Raji (cell line): ENCODE measurements around the gene TAF1D.

Source experiments
- POLR2A ChIP-seq: IDR thresholded peaks from 2 replicates; pipeline ENCODE4 v1.6.1; 2011; ENCODE audit warnings: low read depth, low read length, control low read depth; ENCODE audit not compliant: insufficient read depth

TAF1D gene

DNA sequence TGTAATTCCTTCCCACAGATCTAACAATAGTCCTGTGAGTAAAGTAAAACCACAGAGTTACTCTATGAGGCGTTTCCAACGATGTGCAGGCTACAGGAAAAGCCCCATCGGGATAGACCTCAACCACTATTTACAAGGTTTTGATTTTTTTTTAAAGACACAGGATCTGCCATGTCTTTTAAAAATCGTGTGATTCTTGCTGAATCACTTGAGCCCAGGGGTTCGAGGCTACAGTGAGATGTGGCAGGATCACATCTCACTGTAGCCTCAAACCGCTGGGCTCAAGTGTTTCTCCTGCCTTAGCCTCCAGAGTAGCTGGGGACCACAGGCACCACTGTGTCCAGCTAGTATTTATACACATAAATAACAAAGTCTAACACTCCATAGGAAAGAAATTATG is 7.8 kb downstream of the TAF1D start:
- TF ChIP-seq POLR2A = no peak

DNA sequence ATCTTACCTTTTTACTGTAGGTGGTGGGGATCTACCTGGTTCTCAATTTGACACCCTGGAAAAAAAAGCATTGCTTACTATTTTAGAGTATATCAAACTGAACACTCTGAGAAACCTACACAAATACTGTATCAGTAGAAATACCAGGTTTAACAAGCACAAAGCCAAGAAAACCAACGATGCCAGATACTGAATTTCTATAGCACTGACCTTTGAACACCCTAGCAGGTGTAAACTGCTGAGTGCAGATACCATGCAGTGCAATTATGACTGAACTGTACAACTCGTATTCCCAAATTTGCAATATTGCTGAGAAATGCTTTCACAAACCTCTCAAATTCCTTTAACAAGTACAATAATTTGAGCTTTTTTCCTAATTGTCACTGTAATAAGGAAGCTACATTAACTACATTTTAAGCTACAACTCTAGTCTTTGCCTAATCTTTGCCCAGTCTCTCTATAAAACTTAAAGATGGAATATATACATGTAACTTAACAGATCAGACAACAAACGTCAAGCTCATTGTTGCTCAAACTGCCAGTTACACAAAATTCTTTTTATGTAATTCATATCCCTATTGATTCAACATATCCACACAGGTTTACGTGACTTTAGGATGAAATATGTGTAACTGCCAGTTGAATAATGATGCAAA is 8.9 kb downstream of the TAF1D start:
- TF ChIP-seq POLR2A = no peak

- no peak for TF ChIP-seq POLR2A
These were observed 10.9 kb downstream of the TAF1D start for GRCh38 chr11:93730108-93731107.

DNA sequence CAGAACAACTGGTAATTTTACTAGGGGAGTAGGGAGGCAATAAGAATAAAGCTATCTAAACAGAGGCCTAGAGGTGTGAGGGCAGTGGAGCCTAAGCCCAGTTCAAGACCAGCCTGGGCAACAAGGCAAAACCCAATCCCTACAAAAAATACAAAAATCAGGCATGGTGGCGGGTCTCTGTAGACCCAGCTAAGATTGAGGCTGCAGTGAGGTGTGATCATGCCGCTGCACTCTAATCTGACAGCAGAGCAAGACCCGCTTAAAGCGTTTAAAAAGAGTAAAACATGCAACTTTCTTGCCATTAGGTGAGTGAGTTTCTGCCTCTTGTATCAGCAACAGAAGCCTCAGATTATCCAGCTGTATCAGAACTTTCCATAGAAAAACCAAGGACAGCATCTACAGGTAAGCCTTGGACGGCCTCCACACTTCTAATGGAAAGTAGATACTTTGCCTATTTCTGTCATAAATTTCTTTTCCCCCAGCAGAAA is 12.1 kb downstream of the TAF1D start:
- TF ChIP-seq POLR2A = no peak

DNA sequence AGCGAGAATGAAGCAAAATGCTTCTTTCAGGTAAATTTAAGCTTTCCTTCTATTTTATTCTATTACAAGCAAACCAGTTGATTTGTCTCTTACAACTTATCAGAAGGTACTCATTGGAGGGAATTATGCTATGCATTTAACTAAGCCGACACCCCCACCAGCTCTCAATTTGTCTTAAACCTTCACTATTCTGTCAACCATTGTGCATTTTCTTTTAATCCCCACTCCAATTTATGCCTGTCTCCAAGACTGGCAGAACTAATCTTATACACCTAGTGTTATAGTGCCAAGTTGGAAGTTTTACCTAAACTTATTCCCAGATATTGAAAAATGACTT is 12.5 kb downstream of the TAF1D start:
- TF ChIP-seq POLR2A = no peak

DNA sequence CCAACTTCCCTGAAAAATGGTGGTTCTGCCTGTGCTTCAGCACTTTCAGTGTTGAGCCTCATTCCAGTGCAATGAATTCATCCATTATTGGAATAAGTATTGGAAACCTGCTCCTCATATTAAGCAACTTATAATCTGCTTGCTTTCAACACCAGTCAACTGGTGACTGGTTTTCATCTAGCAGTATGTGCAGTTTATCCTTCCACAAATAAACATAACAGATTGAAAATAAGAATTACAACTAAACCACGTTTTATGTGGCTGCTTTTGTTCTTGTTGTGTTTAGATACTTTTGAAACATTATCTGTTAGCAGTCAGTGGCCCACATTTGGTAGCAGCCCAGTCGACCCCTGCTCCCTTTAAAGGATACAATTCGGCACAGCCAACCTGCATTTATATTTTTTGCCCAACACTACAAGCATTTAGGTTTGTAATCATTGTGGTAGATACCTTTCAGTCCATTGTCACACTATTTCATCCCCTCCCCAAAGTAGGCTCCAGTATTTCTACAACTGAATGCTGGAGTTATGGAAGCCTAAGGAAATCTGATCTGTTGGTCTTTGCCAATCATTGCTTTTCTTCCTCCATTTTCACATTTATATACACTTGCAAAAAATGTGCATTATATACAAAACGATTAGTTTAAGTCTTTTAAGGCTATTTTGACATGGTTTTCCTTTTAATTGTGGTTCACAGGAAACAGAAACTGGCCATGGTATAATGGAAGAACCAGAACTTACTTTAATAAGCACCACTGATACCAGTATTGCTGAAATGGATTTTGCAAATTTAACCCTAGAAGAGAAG is 13.1 kb downstream of the TAF1D start:
- TF ChIP-seq POLR2A = no peak

- TF ChIP-seq POLR2A = no peak
These were observed 17.2 kb downstream of the TAF1D start for GRCh38 chr11:93724089-93724488.

DNA sequence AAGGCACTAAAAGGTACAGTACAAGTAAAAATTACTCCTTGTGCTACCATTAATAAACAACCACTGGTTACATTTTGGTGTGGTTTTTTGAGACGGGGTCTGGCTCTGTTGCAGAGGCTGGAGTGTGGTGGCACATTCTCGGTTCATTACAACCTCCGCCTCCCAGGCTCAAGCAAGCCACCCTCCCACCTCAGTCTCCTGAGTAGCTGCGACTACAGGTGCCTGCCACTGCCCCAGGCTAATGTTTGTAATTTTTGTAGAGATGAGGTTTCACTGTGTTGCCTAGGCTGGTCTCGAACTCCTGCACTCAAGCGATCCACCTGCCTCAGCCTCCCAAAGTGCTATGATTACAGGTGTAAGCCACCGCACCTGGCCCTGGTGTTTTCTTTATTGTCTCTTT is 20.8 kb downstream of the TAF1D start:
- no peak for TF ChIP-seq POLR2A

DNA sequence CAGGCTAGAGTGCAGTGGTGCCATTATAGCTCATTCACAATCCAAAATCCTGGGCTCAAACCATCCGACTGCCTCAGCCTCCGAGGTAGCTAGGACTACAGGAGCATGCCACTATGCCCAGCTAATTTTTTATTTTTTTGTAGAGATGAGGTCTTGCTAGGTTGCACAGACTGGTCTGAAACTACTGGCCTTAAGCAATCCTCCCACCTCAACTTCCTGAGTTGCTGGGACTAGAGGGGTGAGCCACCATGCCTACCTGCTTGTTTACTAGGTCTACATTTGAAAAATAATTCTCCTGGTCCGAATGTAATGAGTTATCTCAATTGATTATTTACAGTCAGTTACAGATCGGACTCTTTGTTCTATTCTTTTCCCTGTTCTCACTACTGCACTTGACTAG is 22.0 kb downstream of the TAF1D start:
- TF ChIP-seq POLR2A = no peak

DNA sequence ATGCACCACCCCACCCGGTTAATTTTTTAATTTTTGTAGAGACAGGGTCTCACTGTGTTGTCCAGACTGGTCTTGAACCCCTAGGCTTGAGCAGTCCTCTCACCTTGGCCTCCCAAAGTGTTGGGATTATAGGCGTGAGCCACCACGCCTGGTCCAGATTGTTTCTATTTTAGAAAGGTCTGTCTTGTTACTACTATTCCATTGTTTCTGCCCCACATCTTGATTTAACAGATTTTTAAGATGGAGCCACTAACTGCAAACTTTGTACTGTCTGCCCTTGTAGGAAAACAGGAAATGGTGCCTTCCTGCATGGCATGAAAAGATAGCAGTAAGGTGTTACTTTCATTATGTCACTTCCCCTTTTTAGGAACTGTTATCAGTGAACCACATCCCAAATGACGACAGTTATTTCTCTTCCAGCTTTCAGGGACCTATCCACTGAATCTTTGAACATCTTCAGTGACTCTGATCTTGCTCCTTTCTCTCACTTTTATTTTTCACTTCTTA is 23.2 kb downstream of the TAF1D start:
- no peak for TF ChIP-seq POLR2A

- TF ChIP-seq POLR2A = no peak
These were observed 23.8 kb downstream of the TAF1D start for GRCh38 chr11:93717501-93717900.

GRCh38 chr11:93715797-93716396 is 25.4 kb downstream of the TAF1D start:
- TF ChIP-seq POLR2A = no peak

DNA sequence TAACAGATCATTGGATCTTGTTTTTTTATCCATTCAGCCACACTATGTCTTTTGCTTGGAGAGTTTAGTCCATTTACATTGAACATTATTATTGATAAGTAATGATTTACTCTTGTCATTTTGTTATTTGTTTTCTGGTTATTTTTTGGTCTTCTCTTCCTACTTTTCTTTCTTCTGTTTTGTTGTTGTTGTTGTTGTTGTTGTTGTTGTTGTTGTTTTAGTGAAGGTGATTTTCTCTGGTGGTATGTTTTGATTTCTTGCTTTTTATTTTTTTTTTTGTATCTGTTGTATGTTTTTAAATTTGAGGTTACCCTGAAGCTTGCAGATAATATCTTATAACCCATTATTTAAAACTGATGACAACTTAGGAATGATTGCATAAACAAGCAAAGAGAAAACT is 28.6 kb downstream of the TAF1D start:
- no peak for TF ChIP-seq POLR2A

GRCh38 chr11:93710239-93710638 is 31.1 kb downstream of the TAF1D start:
- TF ChIP-seq POLR2A = no peak

DNA sequence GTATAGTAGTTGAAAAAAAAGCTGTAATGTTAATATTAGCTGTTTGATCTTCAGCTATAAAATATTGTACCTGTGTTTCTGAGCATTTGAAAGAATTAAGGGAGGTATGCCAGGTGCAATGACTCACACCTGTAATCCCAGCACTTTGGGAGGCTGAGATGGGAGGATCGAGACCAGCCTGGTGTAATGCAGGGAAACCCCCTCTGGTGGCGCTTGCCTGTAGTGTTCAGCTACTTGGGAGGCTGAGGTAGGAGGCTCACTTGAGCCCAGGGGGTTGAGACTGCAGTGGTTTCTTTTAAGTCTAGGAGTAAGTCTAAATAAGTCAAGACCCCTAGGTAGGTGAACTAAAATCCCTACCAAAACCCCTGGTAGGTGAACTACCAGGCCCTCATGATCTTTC is 37.1 kb downstream of the TAF1D start:
- TF ChIP-seq POLR2A = no peak

DNA sequence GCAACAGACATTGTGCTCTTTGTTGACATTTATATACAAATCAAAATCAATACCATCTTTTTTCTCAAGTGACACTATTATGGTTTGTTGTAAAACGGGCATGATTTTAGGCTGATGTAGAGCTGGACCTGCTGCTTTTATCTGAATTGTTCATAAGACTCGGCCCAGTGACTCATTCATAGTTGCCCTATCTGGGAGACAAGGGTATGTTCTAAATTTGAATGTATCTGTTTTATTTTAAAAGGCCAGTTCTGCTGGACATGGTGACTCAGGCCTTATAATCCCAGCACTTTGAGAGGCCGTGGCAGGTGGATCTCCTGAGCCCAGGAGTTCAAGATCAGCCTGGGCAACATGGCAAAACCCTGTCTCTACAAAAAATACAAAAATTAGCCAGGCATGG is 40.5 kb downstream of the TAF1D start:
- no peak for TF ChIP-seq POLR2A

DNA sequence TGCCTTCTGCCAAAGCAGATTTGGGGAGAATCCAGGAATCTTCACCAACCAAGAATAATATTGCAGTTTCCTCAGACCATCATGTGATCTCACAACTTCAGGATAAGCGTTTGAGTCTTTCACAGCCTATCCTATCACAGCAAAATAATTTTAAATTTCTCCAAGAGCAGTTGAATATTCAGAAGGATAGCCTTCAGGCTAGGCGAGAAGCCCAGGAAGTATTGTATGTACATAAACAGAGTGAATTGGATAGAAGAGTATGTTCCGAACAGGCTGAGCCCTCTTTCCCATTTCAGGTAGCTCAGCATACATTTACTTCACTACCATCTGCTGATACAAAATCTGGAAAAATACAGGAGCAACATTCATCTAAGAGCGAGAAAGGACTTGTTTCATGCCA is 43.7 kb downstream of the TAF1D start:
- TF ChIP-seq POLR2A = no peak
